ENCODE data around the gene GTF2H2C.
A peak's percentile ranks its signal among the peaks of the same experiment; 100 is the strongest.
"Not testable (repeated sequence)": the region's sequence is repeated elsewhere in the genome, so short reads cannot be mapped to it uniquely, and the experiment has no call there.

The GTF2H2C gene

GRCh38 chr5:69559908-69560330 lies at the start of gene GTF2H2C:
Gene GTF2H2C (plus strand): TSS chr5:69560191. CDS start chr5:69565133, 4,942 bp downstream.
- DNase-seq = peak; percentile 87

GRCh38 chr5:69510694-69511093 lies 49.3 kb upstream of the GTF2H2C start:
- no peak for DNase-seq

- no peak for DNase-seq
Observed at GRCh38 chr5:69512740-69513260, 47.2 kb upstream of the GTF2H2C start.

- not testable (repeated sequence) for DNase-seq
Observed at GRCh38 chr5:69515570-69515969, 44.4 kb upstream of the GTF2H2C start.

- DNase-seq = no peak
Observed at GRCh38 chr5:69516769-69517168, 43.2 kb upstream of the GTF2H2C start.

GRCh38 chr5:69517763-69518212 lies 42.2 kb upstream of the GTF2H2C start:
- DNase-seq = no peak

GRCh38 chr5:69519285-69519684 lies 40.7 kb upstream of the GTF2H2C start:
- DNase-seq = no peak

GRCh38 chr5:69522035-69522434 lies 38.0 kb upstream of the GTF2H2C start:
- DNase-seq = no peak

GRCh38 chr5:69525490-69525889 lies 34.5 kb upstream of the GTF2H2C start:
- no peak for DNase-seq

- no peak for DNase-seq
Observed at GRCh38 chr5:69526660-69527059, 33.3 kb upstream of the GTF2H2C start.

- peak; percentile 61 for DNase-seq
Observed at GRCh38 chr5:69527128-69527770, 32.7 kb upstream of the GTF2H2C start.

GRCh38 chr5:69528035-69528434 lies 32.0 kb upstream of the GTF2H2C start:
- DNase-seq = no peak

GRCh38 chr5:69528609-69529008 lies 31.4 kb upstream of the GTF2H2C start:
- no peak for DNase-seq

GRCh38 chr5:69530561-69531405 lies 29.2 kb upstream of the GTF2H2C start:
- no peak for DNase-seq

GRCh38 chr5:69531406-69531801 lies 28.6 kb upstream of the GTF2H2C start:
- no peak for DNase-seq

- DNase-seq = not testable (repeated sequence)
Observed at GRCh38 chr5:69537911-69538310, 22.1 kb upstream of the GTF2H2C start.

GRCh38 chr5:69538735-69539134 lies 21.3 kb upstream of the GTF2H2C start:
- not testable (repeated sequence) for DNase-seq

GRCh38 chr5:69541347-69541746 lies 18.6 kb upstream of the GTF2H2C start:
- DNase-seq = not testable (repeated sequence)

GRCh38 chr5:69542838-69543618 lies 17.0 kb upstream of the GTF2H2C start:
- not testable (repeated sequence) for DNase-seq

- DNase-seq = not testable (repeated sequence)
Observed at GRCh38 chr5:69544602-69545001, 15.4 kb upstream of the GTF2H2C start.

- DNase-seq = peak; percentile 0
Observed at GRCh38 chr5:69560587-69561431, 818 bp downstream of the GTF2H2C start.

GRCh38 chr5:69566172-69566571 lies 6.2 kb downstream of the GTF2H2C start:
- not testable (repeated sequence) for DNase-seq

Measured in hematopoietic multipotent progenitor cell treated with erythropoietin and hydrocortisone succinate and interleukin-3 and kit ligand, for 4 days (in vitro differentiated cells).